Fibroblast of villous mesenchyme (primary cell): ENCODE results near the gene KAT5. TPM values are rescaled to one million over a fixed set of nuclear protein-coding genes. Genes with fewer than 3 reads are reported as not detected.
A peak's percentile ranks its signal among the peaks of the same experiment; 100 is the strongest.
"Not testable (repeated sequence)": the region's sequence is repeated elsewhere in the genome, so short reads cannot be mapped to it uniquely, and the experiment has no call there.

Experiments
- DNase-seq: peaks from one replicate; pipeline ENCODE4 v3.0.0-alpha.2; 2010; ENCODE audit warnings: low read depth
- H3K4me3 ChIP-seq: 2 replicates; pipeline ENCODE4 v1.5.1; 2011; ENCODE audit warnings: low read depth, mild to moderate bottlenecking, low read length
- total RNA-seq: library from RNA; depleted of rRNA; stranded (reverse); fragments of >200 nt; gene quantifications from 2 replicates; pipeline ENCODE4 v1.2.3, GENCODE V29; 2012
- TF ChIP-seq, protein P1 (sequence below): IDR thresholded peaks from 2 replicates; pipeline ENCODE4 v1.5.1; 2012; ENCODE audit warnings: low read depth, mild to moderate bottlenecking, low read length; ENCODE audit not compliant: insufficient read depth

The KAT5 gene
- total RNA-seq, 1 donor = 33.2 TPM

- no peak overlapping the region for H3K4me3 ChIP-seq
- TF ChIP-seq, protein P1, sequence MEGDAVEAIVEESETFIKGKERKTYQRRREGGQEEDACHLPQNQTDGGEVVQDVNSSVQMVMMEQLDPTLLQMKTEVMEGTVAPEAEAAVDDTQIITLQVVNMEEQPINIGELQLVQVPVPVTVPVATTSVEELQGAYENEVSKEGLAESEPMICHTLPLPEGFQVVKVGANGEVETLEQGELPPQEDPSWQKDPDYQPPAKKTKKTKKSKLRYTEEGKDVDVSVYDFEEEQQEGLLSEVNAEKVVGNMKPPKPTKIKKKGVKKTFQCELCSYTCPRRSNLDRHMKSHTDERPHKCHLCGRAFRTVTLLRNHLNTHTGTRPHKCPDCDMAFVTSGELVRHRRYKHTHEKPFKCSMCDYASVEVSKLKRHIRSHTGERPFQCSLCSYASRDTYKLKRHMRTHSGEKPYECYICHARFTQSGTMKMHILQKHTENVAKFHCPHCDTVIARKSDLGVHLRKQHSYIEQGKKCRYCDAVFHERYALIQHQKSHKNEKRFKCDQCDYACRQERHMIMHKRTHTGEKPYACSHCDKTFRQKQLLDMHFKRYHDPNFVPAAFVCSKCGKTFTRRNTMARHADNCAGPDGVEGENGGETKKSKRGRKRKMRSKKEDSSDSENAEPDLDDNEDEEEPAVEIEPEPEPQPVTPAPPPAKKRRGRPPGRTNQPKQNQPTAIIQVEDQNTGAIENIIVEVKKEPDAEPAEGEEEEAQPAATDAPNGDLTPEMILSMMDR = no peak
- peak; percentile 11 for DNase-seq
Observed at GRCh38 chr11:65685981-65686380, 26.1 kb upstream of the KAT5 start.

DNA sequence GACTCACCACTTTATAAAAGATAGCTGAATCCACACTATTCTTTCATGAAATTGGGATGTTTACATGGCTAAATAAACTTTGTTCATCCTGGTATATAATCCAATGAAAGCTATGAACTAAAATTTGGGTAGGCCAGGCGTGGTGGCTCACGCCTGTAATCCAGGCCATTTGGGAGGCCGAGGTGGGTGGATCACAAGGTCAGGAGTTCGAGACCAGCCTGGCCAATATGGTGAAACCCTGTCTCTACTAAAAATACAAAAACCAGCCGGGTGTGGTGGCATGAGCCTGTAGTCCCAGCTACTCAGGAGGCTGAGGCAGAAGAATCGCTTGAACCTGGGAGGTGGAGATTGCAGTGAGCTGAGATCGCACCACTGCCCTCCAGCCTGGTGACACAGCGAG lies 20.2 kb upstream of the KAT5 start:
- H3K4me3 ChIP-seq, DNase-seq: not testable (repeated sequence)

DNA sequence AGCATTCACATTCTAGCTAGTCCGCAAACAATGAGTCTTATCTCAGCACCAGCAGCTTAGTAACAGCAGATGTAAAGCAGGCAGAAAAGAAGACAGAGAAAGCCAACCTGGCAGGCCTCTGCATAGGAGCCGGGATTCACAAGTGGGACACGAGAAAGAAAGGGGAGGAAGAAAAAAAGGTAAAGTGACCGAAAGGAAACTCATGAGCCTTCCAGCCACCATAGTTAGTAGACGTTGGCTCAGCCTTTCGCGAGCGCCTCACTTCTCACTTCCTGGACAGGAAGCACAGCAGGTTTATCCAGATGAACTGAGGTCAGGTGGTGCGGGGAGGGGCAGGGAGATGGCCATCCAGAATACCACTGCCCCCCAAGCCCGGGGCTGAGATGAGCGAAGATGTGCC lies 19.7 kb upstream of the KAT5 start:
- no peak for DNase-seq
- no peak overlapping the region for H3K4me3 ChIP-seq
- TF ChIP-seq, protein P1 = no peak

- DNase-seq = no peak
- TF ChIP-seq, protein P1 = no peak
- H3K4me3 ChIP-seq = no peak overlapping the region
Observed at GRCh38 chr11:65695459-65696241, 16.4 kb upstream of the KAT5 start.

GRCh38 chr11:65696802-65697552 lies 15.1 kb upstream of the KAT5 start:
- no peak for DNase-seq
- no peak overlapping the region for H3K4me3 ChIP-seq
- TF ChIP-seq, protein P1 = no peak

DNA sequence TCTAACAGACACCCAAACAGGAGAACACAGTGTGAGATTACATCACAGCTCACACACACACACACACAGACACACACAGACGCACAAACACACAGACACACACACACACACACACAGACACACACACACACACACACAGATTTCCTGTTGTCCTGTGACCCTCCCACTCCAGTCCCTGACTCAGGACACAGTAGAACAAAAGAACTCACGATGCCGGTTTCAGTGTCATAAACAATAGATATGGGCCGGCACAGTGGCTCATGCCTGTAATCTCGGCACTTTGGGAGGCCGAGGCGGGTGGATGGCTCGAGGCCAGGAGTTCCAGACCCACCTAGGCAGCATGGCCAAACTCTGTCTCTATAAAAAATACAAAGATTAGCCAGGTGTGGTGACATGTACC lies 13.8 kb upstream of the KAT5 start:
- TF ChIP-seq, protein P1 = no peak
- H3K4me3 ChIP-seq = no peak overlapping the region
- DNase-seq = no peak

DNA sequence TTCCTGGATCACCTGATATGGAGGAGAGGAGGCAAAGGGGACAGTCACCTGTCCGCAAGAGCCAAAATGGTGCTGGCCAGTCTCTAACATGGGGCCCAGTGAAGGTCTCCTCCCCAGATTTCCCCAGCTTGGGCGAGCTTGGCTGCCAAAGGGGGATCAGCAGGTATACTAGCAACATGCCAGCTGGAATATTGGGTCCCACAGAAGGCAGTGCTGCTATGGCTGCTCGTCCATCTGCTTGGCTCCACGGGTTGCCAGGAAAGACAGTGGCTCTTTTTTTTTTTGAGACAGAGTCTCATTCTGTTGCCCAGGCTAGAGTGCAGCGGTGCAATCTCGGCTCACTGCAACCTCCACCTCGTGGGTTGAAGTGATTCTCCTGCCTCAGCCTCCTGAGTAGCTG lies 12.7 kb upstream of the KAT5 start:
- TF ChIP-seq, protein P1 = no peak
- no peak for DNase-seq
- H3K4me3 ChIP-seq = no peak overlapping the region
